OCI-LY1 (cell line): ENCODE measurements around the gene LMBRD2.

Experiments used
- EZH2 ChIP-seq: fragments of 200-600 bp; sonication (generic), shearing (Covaris generic); IDR thresholded peaks from 2 replicates; pipeline ENCODE4 v1.8.0; 2017; ENCODE audit warnings: borderline replicate concordance, mixed run types, mild to moderate bottlenecking, antibody characterized with exemption, low read length, moderate library complexity, mixed read lengths
- TF ChIP-seq, protein P1 (sequence below): fragments of 200-600 bp; sonication (generic), shearing (Covaris generic); IDR thresholded peaks from 2 replicates; pipeline ENCODE4 v1.5.1; 2017; ENCODE audit warnings: mild to moderate bottlenecking, antibody characterized with exemption, low read length, moderate library complexity, mixed read lengths

DNA sequence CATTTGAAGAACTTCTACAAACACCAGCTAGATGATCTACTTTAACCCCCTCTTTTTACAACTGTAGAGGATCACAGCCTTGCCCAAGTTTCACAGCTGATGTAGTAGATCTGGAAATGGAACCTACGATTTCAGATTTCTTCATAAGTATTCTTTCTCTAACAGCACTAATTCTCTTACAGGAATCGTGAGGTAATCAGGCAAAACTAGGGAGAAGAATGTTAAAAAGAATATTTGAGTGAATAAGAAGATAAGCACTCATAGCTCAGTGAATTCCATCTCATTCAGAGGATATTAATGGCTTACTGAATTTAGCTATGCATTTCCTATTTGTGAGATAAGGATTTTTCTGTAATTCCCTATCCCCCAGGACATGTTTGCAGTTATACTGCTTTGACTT, 47.9 kb upstream of the LMBRD2 start:
- no peak for TF ChIP-seq EZH2
- TF ChIP-seq, protein P1, sequence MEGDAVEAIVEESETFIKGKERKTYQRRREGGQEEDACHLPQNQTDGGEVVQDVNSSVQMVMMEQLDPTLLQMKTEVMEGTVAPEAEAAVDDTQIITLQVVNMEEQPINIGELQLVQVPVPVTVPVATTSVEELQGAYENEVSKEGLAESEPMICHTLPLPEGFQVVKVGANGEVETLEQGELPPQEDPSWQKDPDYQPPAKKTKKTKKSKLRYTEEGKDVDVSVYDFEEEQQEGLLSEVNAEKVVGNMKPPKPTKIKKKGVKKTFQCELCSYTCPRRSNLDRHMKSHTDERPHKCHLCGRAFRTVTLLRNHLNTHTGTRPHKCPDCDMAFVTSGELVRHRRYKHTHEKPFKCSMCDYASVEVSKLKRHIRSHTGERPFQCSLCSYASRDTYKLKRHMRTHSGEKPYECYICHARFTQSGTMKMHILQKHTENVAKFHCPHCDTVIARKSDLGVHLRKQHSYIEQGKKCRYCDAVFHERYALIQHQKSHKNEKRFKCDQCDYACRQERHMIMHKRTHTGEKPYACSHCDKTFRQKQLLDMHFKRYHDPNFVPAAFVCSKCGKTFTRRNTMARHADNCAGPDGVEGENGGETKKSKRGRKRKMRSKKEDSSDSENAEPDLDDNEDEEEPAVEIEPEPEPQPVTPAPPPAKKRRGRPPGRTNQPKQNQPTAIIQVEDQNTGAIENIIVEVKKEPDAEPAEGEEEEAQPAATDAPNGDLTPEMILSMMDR = no peak
